ENCODE data around the gene ANKRD9.
A peak's percentile ranks its signal among the peaks of the same experiment; 100 is the strongest.

GRCh38 chr14:102509746-102510615 is at the start of gene ANKRD9:
- TF ChIP-seq CTCF (IDR thresholded peaks at IDR 0.05) (no peak), POLR2AphosphoS5 (IDR thresholded peaks at IDR 0.05) (peak; percentile 72 to 89 (median 76))

Measured in sigmoid colon (tissue), 4 donors.